WERI-Rb-1 (cell line): ENCODE results near the gene CACNA1D.

Experiments used
- DNase-seq: peaks from one replicate; pipeline ENCODE4 v3.0.0-alpha.2; 2020
- H3K27ac ChIP-seq: fragments of 250-450 bp; sonication (Bioruptor Pico); 2 replicates; pipeline ENCODE4 v1.5.1; 2020; ENCODE audit warnings: mild to moderate bottlenecking, moderate library complexity
- H3K27me3 ChIP-seq: fragments of 250-450 bp; sonication (Bioruptor Pico); 2 replicates; pipeline ENCODE4 v1.5.1; 2021; ENCODE audit warnings: mild to moderate bottlenecking, low read depth, moderate library complexity; ENCODE audit not compliant: insufficient read depth, severe bottlenecking
- H3K36me3 ChIP-seq: fragments of 250-450 bp; sonication (Bioruptor Pico); 2 replicates; pipeline ENCODE4 v1.5.1; 2020; ENCODE audit warnings: mild to moderate bottlenecking, moderate library complexity
- H3K4me3 ChIP-seq: 2 replicates; pipeline ENCODE4 v1.5.1; 2011; ENCODE audit warnings: low read depth, mild to moderate bottlenecking, control low read depth, low read length
- H3K9me3 ChIP-seq: fragments of 250-450 bp; sonication (Bioruptor Pico); 2 replicates; pipeline ENCODE4 v1.5.1; 2021; ENCODE audit warnings: mild to moderate bottlenecking, moderate library complexity; ENCODE audit not compliant: severe bottlenecking
- TF ChIP-seq, protein P1 (sequence below): IDR thresholded peaks from 2 replicates; pipeline ENCODE4 v1.5.1; 2011; ENCODE audit warnings: low read depth, mild to moderate bottlenecking, control low read depth, inconsistent platforms, low read length

Gene CACNA1D

GRCh38 chr3:53740956-53741355, 246.5 kb downstream of the CACNA1D start:
- H3K4me3 ChIP-seq: no peak overlapping the region

DNA sequence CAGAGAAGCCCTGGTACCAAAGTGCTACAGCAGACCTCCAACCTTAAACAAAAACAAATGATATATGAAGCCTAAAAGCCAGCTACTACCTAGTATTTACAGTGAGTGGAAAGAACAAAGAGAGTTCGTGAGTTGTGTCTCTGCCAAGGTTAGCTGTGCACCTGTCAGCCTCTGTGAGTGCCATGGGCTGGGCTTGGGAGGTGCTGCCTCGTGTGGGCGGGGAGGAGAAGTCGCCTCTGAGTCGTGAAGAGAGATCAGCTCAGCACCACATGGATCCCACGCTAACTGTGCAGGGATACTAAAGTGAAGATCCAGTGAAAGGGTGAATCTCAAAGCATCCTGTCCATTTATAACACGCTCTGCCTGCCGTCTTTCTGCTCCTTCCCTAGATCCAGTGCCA, 249.9 kb downstream of the CACNA1D start:
- peak; percentile 51 for DNase-seq
- Histone ChIP-seq H3K27ac (no peak overlapping the region), H3K4me3 (no peak overlapping the region), H3K9me3 (no peaks in the 10 kb centered on the region), H3K36me3 (no peaks in the 10 kb centered on the region), H3K27me3 (no peaks in the 10 kb centered on the region)
- TF ChIP-seq, protein P1, sequence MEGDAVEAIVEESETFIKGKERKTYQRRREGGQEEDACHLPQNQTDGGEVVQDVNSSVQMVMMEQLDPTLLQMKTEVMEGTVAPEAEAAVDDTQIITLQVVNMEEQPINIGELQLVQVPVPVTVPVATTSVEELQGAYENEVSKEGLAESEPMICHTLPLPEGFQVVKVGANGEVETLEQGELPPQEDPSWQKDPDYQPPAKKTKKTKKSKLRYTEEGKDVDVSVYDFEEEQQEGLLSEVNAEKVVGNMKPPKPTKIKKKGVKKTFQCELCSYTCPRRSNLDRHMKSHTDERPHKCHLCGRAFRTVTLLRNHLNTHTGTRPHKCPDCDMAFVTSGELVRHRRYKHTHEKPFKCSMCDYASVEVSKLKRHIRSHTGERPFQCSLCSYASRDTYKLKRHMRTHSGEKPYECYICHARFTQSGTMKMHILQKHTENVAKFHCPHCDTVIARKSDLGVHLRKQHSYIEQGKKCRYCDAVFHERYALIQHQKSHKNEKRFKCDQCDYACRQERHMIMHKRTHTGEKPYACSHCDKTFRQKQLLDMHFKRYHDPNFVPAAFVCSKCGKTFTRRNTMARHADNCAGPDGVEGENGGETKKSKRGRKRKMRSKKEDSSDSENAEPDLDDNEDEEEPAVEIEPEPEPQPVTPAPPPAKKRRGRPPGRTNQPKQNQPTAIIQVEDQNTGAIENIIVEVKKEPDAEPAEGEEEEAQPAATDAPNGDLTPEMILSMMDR: peak; percentile 54

More at GRCh38 chr3:53740956-53741355, 246.5 kb downstream of the CACNA1D start:
- no peak for DNase-seq
- no peaks in the 10 kb centered on the region for H3K27me3 ChIP-seq
- no peaks in the 10 kb centered on the region for H3K36me3 ChIP-seq
- no peak overlapping the region for H3K27ac ChIP-seq
- no peaks in the 10 kb centered on the region for H3K9me3 ChIP-seq
- TF ChIP-seq, protein P1: no peak

DNA sequence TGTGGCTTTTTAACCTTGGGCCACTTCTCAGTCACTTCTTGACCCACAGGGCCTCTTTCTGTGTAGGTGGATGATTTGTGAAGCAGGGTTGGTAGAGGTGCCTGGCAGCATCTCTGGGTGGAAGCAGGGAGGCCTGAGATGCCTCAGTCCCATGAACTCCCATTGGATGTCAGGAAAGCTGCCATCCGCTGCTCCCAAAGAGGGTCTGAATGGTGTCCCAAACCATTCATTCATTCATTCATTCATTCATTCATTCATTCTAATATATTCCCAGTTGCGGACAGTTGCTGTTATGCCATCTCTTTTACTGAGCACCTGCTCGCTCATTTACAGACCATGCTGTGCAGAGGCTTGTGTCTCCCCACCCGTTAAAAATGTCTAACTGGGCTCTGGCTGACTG, 253.1 kb downstream of the CACNA1D start:
- Histone ChIP-seq H3K36me3 (no peaks in the 10 kb centered on the region), H3K4me3 (no peak overlapping the region), H3K27ac (no peak overlapping the region), H3K27me3 (no peaks in the 10 kb centered on the region), H3K9me3 (no peaks in the 10 kb centered on the region)
- TF ChIP-seq, protein P1: no peak
- DNase-seq: no peak

GRCh38 chr3:53748512-53749271, 254.3 kb downstream of the CACNA1D start:
- Histone ChIP-seq H3K9me3 (no peaks in the 10 kb centered on the region), H3K4me3 (no peak overlapping the region), H3K36me3 (no peaks in the 10 kb centered on the region), H3K27me3 (no peaks in the 10 kb centered on the region), H3K27ac (no peak overlapping the region)
- TF ChIP-seq, protein P1: no peak
- DNase-seq: no peak

- Histone ChIP-seq H3K9me3 (no peaks in the 10 kb centered on the region), H3K4me3 (no peak overlapping the region), H3K36me3 (no peaks in the 10 kb centered on the region), H3K27me3 (no peaks in the 10 kb centered on the region), H3K27ac (no peak overlapping the region)
- no peak for DNase-seq
- TF ChIP-seq, protein P1: no peak
Measured at GRCh38 chr3:53749448-53749847, 255.0 kb downstream of the CACNA1D start.
